Measurements from ENCODE around the gene ASPRV1. TPM values are rescaled to one million over a fixed set of nuclear protein-coding genes. Genes with fewer than 3 reads are reported as not detected.

ASPRV1 gene
- total RNA-seq, 1 experiment from 2014 or later: 0.48 TPM

DNA sequence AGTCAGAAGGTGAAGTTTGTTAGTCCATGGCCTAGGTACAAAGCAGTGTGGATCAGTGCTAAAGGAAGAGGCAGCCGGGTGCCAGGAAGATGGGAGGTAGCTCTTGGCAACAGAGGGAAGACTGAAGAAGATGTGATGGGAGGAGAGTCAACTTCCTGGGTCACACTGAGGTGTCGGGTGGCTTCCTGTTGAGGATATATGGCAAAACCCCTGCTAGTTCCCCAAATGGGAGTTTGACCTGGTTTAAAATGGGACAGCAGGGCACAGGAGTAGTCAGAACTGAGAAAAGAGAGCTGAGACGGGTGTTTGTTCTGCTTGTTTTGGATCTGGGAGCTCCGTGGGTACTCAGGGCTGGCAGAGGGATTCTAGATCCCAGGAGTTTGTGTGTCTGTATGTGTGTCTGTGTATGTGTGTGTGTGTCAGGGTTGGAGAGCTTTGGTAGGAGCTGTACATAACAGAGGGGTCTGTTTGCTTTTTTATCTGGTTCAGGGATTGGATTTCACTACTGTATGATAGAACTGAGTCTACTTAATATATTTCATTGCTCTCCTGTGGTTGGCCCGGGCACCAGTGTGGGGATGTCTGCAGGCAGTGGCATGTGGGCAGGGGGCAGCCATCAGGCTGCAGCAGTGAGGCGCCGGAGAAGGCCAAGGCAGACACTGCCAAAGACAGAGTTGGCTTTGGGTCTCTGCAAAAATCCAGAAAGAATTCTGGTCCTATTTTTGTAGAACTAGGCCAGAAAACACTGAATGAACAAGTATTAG lies 29.4 kb downstream of the ASPRV1 start:
- Histone ChIP-seq H3K27ac (peak overlapping the region; percentile 93), H4K20me1 (ENCODE audit: insufficient read depth) (no peaks in the 10 kb centered on the region), H3K36me3 (ENCODE audit: low read depth) (peaks cover 44% of the 10 kb centered on the region), H3K9me2 (ENCODE audit: insufficient read depth) (no peaks in the 10 kb centered on the region), H3K79me2 (ENCODE audit: low read depth) (peaks cover 29% of the 10 kb centered on the region; the same call in 1 of the 2 replicates), H3K27me3 (ENCODE audit: insufficient read depth, low read depth) (no peaks in the 10 kb centered on the region), H2AFZ (no peak overlapping the region), H3K4me1 (replicated peaks; ENCODE audit: insufficient read depth) (peaks cover 41% of the 10 kb centered on the region), H3K4me3 (no peak overlapping the region), H3K4me2 (no peak overlapping the region), H3K9me3 (ENCODE audit: insufficient read depth, low read depth) (no peaks in the 10 kb centered on the region; the same call in 1 of the 2 replicates), H3F3A (ENCODE audit: insufficient read depth, low read depth) (peaks cover 25% of the 10 kb centered on the region)
- POLR2A ChIA-PET (ENCODE audit: unreplicated experiment): no interaction called here
- CTCF ChIA-PET: interaction anchor here (0.6 kb wide), 1 partner anchor 238 kb away, joined by 3 read pairs; no protein-coding TSS in a partner anchor
- BruUV-seq (replicated peaks): no TSS peak
- intact Hi-C loops (cut with micrococcal nuclease; ENCODE audit: unreplicated experiment): loop anchor here (5.0 kb wide), 1 partner anchor 65 kb away; no protein-coding TSS in a partner anchor
- no peak for DNase-seq
- TF ChIP-seq EZH2 (IDR thresholded peaks at IDR 0.05; ENCODE audit: low read depth): no peak
- TF ChIP-seq, protein P1, sequence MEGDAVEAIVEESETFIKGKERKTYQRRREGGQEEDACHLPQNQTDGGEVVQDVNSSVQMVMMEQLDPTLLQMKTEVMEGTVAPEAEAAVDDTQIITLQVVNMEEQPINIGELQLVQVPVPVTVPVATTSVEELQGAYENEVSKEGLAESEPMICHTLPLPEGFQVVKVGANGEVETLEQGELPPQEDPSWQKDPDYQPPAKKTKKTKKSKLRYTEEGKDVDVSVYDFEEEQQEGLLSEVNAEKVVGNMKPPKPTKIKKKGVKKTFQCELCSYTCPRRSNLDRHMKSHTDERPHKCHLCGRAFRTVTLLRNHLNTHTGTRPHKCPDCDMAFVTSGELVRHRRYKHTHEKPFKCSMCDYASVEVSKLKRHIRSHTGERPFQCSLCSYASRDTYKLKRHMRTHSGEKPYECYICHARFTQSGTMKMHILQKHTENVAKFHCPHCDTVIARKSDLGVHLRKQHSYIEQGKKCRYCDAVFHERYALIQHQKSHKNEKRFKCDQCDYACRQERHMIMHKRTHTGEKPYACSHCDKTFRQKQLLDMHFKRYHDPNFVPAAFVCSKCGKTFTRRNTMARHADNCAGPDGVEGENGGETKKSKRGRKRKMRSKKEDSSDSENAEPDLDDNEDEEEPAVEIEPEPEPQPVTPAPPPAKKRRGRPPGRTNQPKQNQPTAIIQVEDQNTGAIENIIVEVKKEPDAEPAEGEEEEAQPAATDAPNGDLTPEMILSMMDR (conservative IDR thresholded peaks at IDR 0.05): no peak

DNA sequence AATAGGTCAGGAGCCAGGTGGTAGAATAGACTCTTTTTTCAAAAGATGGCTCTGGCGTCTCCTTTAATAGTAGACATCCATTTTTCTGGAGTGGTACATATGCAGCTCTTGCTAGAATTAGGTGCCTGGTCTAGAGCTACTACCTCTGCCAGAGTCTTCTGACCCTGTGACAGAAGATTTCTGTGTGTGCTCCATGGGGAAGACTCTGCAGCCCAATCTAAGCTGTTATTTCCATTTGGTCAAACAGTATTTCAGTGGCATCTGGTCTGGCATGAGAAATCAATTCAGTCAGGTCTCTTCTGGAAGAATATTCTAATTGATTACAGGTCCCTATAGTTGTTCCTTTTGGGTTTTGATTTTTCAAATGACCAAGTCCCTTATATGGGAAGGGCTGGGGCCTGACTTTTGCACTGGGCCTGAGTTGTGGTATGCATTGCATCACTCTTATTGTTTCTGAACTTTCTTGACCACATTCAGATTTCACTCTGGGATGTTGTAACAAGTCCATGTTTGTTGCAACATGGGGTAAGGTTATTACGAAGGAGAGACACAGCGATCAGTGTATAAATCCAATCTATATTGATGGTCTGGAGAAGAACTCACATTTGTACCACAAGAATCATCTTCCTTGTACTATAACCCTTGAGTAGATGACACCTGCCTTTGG lies 34.4 kb downstream of the ASPRV1 start:
- Histone ChIP-seq H3F3A (ENCODE audit: insufficient read depth, low read depth) (peaks cover 5% of the 10 kb centered on the region; the same call in 1 of the 2 replicates), H4K20me1 (ENCODE audit: insufficient read depth) (no peaks in the 10 kb centered on the region), H3K27me3 (ENCODE audit: insufficient read depth, low read depth) (no peaks in the 10 kb centered on the region), H3K4me2 (peak overlapping the region; percentile 15; the same call in 1 of the 2 replicates), H3K4me3 (no peak overlapping the region), H3K36me3 (ENCODE audit: low read depth) (peaks cover 41% of the 10 kb centered on the region), H3K79me2 (ENCODE audit: low read depth) (0 out of 2 replicates have a peak, but pooled peaks cover 18% of the 10 kb centered on the region), H3K9me2 (ENCODE audit: insufficient read depth) (no peaks in the 10 kb centered on the region), H3K9me3 (ENCODE audit: insufficient read depth, low read depth) (no peaks in the 10 kb centered on the region; the same call in 1 of the 2 replicates), H2AFZ (no peak overlapping the region), H3K27ac (peak overlapping the region; percentile 58), H3K4me1 (replicated peaks; ENCODE audit: insufficient read depth) (peaks cover 19% of the 10 kb centered on the region)
- TF ChIP-seq, protein P1 (conservative IDR thresholded peaks at IDR 0.05): no peak
- no peak for TF ChIP-seq EZH2 (IDR thresholded peaks at IDR 0.05; ENCODE audit: low read depth)
- POLR2A ChIA-PET (ENCODE audit: unreplicated experiment): no interaction called here
- DNase-seq: no peak
- intact Hi-C loops (cut with micrococcal nuclease; ENCODE audit: unreplicated experiment): no loop called here
- no TSS peak for BruUV-seq (replicated peaks)
- CTCF ChIA-PET: no interaction called here

DNA sequence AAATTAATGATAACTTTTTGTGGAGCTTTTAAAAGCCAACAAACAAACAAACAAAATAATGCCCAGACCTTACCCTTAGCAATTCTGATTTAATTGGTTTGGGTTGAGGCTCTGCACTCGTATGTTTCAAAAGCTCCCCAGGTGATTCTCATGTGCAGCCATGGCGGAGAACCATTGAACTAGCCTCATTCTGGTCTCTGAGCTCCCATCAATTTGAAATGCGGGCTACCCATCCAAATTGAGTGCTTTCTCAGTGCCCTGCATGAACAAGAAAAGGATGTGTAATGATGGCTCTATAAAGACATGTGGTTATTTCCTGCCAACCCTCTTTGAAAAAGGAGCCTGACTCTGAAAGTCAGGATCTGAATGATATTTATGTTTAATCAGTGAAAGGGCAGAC lies 38.3 kb downstream of the ASPRV1 start:
- intact Hi-C loops (cut with micrococcal nuclease; ENCODE audit: unreplicated experiment): no loop called here
- ChIA-PET CTCF (no interaction called here), POLR2A (ENCODE audit: unreplicated experiment) (interaction anchor here (0.7 kb wide), 1 partner anchor 87 kb away, joined by 12 read pairs; no protein-coding TSS in a partner anchor)
- Histone ChIP-seq H3K9me3 (ENCODE audit: insufficient read depth, low read depth) (no peaks in the 10 kb centered on the region; the same call in 1 of the 2 replicates), H3K79me2 (ENCODE audit: low read depth) (peaks cover 31% of the 10 kb centered on the region), H3K4me3 (no peak overlapping the region), H3K27ac (no peak overlapping the region), H3K4me1 (replicated peaks; ENCODE audit: insufficient read depth) (peaks cover 25% of the 10 kb centered on the region), H3K27me3 (ENCODE audit: insufficient read depth, low read depth) (no peaks in the 10 kb centered on the region), H3F3A (ENCODE audit: insufficient read depth, low read depth) (peaks cover 11% of the 10 kb centered on the region; the same call in 1 of the 2 replicates), H3K4me2 (no peak overlapping the region), H3K36me3 (ENCODE audit: low read depth) (peaks cover 58% of the 10 kb centered on the region), H3K9me2 (ENCODE audit: insufficient read depth) (no peaks in the 10 kb centered on the region), H2AFZ (no peak overlapping the region), H4K20me1 (ENCODE audit: insufficient read depth) (no peaks in the 10 kb centered on the region)
- no peak for DNase-seq
- TF ChIP-seq EZH2 (IDR thresholded peaks at IDR 0.05; ENCODE audit: low read depth): no peak
- TF ChIP-seq, protein P1 (conservative IDR thresholded peaks at IDR 0.05): no peak
- no TSS peak for BruUV-seq (replicated peaks)
